Skin of body (tissue), 2 donors: Measurements from ENCODE around the gene NFXL1. TPM values are rescaled to one million over a fixed set of nuclear protein-coding genes. Genes with fewer than 3 reads are reported as not detected.
A peak's percentile ranks its signal among the peaks of the same experiment; 100 is the strongest.

Experiments
- DNase-seq: peaks from one replicate; lab custom pipeline; 2025; lab: John Stamatoyannopoulos, UW
- total RNA-seq: library from RNA; depleted of rRNA; stranded (reverse); fragments of >200 nt; gene quantifications from one replicate; pipeline ENCODE4 v1.2.3, GENCODE V29; 2014

NFXL1 gene
- total RNA-seq, 1 donor from 2014 or later, result 13.5 TPM

DNA sequence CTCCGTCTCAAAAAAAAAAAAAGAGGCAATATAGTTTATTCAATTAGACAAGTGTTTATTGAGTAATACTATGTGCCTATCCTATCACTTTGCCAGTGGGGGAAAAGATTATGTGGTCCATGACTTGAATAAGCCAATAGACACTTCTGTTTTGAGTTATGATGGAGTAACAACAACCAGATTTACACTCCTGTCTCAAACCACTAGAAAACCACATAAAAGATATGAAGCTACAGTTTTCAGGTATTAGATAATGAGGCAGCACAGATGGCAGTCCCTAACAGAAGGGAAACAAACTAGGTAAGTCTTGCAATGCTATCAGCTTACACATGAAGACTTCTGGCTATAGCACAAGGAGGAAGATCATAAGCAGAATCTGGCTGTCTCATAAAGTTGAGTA lies 22.5 kb downstream of the NFXL1 start:
- no peak for DNase-seq

DNA sequence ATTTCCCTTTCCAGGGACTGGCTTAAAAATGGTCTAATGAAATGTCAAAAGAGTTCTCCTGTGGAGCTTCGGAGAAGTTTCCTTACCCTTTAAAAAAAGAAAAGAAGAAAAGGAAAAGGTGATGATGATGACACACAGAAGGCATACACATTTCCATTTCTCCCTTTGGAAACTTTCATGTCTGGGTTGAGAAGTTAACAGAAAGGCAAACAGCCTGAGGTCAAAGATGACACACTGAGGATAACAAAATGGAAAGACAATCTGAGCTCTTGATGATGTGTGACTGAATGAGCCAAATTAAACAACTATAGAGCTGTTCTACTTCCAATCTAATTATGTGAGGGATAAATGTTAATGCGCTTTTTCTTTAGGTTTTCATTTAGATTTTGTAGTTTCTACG lies 32.2 kb downstream of the NFXL1 start:
- no peak for DNase-seq

DNA sequence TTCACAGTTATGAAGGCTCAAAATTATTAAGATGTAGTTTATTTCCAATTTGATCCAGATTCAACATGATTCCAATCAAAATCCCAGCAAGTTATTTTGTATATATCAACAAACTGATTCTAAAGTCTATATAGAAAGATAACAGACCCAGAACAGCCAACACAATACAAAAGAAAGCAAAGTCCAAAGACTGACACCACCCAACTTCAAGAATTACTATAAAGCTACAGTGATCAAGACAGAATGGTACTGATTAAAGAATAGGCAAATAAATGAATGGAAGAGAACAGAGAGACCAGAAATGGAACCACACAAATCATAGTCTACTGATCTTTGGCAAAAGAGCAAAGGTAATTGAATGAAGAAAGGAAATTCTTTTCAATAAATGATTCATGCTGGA lies 34.9 kb downstream of the NFXL1 start:
- DNase-seq, result no peak

DNA sequence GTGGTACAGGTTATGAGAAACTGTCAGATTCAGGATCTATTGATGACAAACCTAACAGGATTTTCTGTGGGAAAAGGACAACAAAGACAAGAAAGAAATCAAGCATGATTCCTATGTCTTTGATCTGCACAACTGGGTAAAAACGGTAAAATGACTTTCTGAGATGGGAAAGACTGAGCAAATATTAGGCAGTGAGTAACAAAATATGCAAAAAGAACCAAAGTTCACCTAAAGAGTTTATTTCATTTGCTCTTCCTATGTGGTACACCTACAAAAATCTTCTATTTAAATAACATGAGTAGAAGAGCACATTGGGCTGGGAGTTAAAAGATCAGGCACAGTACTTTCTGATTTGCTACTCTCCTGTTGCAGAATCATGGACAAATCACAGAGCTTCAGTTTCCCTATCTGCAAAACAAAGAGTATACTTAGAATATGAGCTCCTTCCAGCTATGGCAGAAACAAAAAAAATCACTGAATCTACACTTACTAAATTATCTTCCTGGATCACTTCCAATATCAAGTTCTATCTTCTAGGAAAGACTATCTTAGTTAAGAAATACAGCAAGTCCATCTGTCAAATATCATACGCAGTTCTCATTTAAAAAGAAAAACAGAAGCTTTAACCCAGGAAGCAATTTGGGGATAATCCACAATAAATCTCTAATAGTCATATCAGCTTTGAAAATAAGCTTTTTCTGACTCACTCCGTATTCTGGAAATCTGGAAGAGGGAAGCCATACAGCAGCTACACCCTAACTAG lies 37.4 kb downstream of the NFXL1 start:
- no peak for DNase-seq

DNA sequence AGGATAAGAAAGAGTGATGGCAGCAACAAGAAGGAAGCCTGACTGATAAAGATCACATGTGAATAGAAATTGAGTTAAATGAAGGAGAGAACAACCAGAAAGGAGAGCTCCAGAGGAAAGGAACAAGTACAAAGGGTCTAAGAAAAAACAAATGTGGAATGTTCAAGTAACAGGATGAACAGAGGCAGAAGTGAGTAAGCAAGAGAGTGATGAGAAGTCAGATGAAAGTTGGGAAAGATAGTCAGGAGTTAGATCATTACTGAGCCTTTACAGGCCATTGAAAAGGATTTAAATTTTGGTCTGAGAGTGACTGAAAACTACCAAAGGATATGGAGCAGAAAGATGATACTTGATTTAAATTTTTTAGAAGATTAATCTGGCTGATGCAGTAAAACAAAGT lies 38.1 kb downstream of the NFXL1 start:
- DNase-seq, result no peak

DNA sequence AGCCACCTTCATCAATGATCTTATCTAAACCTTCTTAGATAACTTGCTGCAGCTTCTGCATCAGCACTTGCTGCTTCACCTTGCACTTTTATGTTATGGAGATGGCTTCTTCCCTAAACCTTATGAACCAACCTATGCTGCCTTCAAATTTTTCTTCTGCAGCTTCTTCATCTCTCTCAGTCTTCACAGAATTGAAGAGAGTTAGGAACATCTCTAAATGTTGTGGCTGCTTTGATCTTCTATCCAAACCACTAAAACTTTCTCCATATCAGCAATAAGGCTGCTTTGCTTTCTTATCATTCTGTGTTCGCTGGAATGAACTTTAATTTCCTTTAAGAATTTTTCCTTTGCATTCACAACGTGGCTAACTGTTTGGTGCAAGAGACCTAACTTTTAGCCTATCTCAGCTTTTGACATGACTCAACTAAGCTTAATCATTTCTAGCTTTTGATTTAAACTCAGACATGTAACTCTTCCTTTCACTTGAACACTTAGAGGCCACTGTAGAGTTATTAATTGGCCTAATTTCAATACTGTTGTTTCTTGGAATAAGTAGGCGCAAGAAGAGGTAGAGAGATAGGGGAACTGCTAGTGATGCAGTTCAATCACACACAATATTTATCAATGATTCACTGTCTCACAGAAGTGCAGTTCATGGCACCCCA lies 40.4 kb downstream of the NFXL1 start:
- DNase-seq, result no peak

DNA sequence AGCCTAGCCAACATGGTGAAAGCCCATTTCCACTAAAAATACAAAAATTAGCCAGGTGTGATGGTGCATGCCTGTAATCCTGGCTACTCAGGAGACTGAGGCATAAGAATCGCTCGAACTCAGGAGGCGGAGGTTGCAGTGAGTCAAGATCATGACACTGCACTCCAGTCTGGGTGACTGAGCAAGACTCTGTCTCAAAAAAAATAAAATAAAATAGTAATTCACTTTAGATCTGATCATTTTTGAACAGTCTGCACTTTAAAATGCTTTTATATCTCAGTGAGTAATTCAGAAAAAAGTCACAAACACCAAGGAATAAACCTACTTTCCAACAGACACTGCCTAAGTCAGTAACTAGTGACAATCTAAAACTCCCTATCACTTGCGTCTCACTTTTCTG lies 50.9 kb downstream of the NFXL1 start:
- DNase-seq, result no peak

DNA sequence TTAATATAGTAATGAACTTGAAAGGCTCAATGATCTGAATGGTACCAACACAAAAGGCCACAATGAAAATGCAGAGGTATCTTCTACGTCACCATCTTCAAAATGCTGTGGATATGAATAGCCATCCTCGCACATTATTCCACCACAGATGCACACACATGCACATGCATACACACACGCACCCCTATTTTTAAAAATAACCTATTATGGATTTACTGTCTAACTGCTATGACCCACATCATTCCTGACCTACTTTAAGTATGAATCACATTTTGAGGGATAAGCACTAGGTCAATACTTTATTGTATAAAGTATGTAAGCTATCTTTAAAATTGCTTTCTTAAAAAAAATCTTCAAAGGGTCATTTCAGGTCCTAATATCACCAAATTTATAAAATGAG lies 52.1 kb downstream of the NFXL1 start:
- no peak for DNase-seq

DNA sequence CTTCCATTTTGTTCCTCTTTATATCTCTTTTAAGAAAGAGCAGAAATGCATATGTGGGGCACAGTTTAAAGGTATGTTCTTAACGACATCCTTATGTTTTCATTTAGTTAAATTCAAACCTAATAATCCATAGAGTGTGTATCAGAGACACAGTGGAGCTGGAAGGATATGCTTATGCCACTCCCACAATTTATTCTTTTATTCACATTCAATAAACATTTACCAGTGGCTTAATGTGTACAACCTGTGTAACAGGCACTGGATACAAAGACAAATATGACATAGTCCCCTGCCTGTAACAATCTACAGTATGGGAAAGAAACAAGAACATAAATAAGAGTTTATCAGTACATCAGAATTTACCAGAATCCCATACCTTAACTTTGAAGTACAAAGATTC lies 54.1 kb downstream of the NFXL1 start:
- DNase-seq, result no peak

DNA sequence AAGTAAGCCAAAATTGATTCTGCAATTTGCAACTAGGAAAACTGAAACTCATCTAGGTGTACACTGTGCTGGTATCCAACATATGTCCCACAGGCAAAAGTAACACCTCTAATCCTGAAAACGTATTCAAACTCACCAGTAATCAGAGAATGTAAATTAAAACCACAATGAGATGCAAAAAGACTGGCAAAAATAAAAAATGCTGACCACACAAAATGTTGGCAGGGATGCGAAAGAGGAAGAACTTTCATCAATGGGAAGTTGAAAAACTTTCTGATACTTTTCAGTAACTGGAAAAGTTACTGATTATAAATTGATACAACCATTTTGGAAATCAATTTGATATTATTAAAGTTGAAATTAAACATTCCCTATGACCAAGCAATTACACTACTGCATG lies 56.4 kb downstream of the NFXL1 start:
- no peak for DNase-seq

DNA sequence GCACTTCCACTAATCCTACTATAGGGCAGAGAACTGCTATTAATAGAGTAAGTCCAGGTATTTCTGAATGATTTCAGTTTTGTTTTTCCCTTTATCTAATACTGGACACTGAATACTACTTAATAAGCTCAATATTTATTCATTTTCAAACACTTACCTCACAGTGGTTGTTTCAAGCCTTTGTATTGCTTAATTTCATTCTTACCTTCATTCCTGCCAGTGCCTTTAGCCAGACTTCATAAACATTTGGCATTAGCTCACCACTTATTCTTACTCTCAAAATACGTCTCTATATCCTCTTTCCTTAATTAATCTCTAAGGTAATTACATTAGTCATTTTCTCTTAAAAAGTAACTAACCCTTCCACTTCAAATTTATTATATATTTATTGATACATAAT lies 57.7 kb downstream of the NFXL1 start:
- DNase-seq, result no peak

DNA sequence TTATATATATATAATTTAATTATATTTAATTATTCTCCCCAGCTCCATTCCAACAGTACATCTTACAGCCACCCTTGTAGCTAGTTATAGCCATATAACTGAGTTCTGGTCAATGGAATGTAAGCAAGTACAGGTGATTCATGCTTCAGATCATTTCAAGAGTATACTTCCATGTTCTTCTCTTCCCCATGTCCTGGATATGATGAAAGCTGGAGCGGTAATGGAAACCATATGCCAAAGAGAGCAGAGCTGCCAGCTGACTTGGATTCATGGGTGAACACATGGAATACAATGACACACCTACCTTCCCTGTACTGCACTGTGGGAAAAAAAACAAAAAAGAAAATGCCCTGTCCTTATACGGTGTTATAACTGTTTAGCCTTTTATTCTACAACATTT lies 59.0 kb downstream of the NFXL1 start:
- no peak for DNase-seq

DNA sequence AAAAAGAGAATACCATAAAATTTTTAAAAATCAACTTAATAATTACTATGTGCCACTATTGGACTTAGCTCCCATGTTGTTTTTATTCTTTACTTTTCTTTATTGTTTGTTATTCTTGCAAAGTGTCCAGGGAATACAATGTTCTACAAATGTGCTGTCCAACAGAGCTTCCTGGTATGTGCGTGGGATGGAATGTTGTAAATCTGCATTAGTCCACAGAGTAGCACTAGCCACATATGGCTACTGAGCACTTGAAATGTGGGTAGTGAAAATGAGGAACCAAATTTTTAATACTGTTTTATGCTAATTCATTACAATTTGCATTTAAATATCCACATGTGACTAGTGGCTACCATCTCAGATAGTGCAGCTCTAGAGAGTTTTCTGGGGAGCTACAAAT lies 62.2 kb downstream of the NFXL1 start:
- no peak for DNase-seq

DNA sequence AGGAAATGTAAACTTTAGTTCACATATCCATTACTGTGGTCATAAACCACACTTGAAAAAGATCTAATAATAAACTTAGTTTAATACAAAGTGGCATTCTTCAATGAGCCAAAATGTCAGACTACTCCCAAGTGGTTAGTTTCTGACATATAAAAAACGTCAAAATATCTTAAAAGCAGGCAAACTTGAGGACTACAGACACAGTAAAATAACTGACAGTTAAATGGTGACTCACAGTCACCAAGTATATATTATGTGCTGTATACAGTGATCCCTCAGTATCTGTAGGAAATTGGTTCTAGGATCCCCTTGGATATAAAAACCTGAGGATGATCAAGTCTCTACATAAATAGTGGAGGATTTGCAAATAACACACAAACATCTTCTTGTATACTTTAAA lies 64.9 kb downstream of the NFXL1 start:
- no peak for DNase-seq

DNA sequence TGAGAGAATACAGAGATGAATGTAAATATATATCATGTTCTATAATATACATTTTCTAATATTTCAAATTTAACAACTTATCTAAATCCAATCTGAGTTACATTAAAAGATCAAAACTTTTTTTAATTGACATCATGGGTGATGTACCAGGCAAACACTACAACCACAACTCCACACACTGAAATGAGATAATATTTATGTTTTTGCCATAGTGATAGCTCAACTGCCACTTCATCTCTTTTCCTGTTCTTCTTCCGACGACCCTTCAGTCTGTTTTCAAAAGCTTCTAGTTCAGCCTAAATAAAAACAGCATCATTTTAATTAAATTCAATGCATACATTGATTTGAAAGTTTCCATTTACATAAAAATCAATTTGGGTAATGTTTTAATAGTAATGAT lies 66.3 kb downstream of the NFXL1 start:
- DNase-seq, result no peak

DNA sequence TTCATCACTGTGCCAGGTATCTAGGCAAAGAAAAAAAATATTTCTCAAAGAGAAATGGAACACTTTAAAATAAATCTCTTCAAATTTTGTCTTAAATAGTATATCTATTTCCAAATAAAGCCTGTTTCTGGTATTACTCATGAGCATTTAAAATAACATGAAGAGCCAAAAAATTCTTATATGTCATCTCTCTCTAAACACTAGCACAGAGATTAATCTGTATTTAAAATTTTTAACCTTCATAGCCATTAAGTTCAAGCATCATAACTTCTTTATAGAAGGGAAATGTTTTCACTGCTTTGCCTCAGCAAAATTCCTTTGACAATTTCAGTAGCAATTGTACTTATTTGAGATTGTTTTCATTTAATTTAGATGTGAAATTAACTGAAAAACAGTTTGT lies 71.4 kb downstream of the NFXL1 start:
- no peak for DNase-seq

DNA sequence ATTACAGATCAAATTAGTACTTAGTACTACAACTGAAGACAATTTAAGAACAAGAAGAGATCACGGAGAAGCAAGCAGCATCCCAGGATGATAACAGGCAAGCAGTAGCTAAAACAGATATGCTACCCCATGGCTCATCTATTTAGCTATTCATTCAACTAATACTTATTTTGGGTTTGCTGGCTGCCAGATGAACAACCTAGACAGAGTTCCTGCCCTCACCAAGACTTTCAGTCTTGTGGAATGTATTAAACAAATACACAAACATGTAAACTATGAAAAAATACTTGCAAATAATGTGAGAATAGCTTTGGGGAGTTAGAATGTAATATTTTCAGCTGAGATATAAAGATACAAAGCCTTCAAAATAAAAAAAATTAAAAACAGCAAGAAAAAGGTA lies 74.1 kb downstream of the NFXL1 start:
- no peak for DNase-seq

DNA sequence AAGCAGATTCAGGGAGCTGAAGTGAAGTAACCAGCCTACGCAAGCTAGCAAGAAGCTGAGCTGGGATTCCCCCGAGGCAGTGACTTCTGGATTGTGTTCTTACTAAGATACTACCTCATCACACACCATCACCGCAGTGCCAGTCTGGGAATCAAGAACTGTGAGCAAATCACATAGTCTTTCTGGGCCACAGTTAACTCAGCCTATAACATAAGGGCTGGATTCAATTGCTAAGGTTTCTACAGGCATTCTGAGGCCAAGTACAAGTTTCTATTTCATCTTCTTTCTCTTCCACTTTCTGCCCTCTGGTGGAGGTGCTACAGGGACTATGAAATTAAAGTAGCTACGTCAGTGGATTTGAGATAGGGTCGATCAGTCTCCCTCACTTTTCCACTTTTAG lies 75.1 kb downstream of the NFXL1 start:
- DNase-seq, result peak; percentile 15

DNA sequence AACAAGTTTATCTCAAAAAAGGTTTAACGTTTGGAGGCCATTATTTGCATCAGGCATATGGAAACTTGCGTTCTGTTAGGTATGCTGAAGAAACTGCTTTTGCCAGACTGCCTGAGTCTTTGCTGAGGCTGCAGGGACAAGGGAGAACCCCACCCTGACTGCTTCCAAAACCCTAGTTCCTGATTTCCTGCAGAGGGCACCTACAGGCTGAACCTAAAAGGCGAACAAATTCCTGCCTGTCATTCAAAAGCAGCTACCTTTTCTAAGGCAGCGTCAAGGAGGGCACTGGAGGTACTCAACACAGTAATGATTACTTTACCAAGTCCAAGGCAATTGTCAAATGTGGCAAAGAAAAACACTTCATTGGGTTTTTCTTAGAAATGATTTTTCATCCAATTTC lies 75.9 kb downstream of the NFXL1 start:
- DNase-seq, result no peak

DNA sequence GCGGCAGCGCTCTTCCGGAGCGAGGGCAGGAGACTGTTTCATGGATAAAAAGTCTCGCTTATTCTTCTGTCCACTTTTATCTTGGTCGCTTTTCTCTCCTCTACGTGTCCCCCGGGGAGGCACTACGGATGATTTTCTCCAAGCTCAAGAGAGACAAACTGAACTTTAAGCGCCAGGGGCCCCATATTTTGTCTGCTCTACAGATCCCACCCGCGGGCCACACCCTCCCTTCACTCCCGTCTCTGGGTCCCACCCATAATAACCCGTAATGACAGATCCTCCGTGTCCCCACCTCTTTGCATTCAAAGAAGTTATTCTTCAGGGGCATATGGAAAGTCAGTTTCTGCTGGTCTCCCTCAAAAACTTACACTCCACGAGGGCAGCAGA lies 76.5 kb downstream of the NFXL1 start, which contains the start of gene CORIN:
TSS of gene CORIN (minus strand) at position 160 of the 387 bp plus-strand sequence. CDS start at position 42, 118 bp downstream.
- no peak for DNase-seq

DNA sequence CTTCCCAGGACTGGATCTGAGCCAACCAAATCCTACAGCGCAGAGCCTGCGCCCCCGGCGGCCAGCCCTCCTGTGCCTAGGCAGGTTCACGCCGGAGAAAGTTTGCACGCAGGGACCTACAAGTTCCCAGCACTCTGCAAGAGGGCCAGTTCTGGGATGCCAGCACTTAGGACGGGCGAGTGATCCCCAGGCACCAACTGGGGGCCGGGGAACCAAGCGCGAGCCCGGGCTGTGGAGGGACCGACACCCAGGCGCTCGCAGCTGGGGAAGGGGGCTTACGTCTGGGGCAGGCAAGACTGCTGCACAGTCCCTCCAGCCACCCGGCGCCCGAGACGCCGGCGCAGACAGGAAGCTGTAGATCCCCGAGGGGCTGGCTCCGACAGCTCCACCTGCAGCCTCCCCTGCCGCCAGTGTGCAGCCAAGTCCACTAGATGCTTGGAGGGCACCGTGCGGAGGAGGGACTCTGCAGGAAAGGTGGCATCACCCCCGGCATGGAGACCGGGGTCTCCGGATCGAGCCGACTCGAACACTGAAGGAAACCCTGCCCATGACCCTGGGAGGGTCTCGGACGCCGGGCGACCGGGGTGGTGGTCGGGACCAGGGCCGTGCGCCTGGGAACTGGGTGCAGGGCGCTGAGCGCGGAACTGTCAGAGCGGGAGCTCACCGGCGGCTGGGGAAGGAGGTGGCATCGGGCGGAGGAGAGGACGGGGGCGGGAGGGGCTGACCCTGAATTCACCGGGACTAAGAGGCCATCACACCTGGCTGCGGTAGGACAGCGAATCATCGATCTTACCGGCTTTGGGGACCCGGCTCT lies 77.1 kb downstream of the NFXL1 start:
- DNase-seq, result no peak

DNA sequence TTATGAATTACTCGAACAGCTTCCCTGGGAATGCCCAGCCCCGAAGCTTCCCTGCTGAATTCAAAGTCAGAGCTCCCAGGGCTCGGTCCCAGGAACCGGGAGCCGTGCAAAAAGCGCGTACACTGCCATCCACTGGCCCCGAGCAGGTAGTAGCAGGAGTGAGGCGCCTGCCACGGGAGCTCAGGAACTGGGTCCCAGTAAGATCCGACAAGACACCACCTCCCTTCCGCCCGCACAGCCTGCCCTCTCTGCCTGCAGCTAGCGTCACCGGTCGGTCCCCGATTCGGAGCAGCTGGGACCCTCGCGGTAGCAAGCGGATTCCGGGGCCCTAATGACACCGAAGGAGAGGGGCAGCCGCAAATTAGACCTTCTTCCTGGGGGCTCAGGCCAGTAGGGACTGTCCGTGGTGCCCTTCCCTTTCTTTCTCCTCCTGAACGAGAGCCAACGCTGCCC lies 77.7 kb downstream of the NFXL1 start:
- peak; percentile 57 for DNase-seq
